HFFc6 (cell line): ENCODE data around the gene ACOT12. TPM values are rescaled to one million over a fixed set of nuclear protein-coding genes. Genes with fewer than 3 reads are reported as not detected.
"Not testable (repeated sequence)": the region's sequence is repeated elsewhere in the genome, so short reads cannot be mapped to it uniquely, and the experiment has no call there.

Experiments
- DNase-seq: peaks from one replicate; pipeline ENCODE4 v3.0.0-alpha.2; 2018
- H3K27ac Mint-ChIP-seq: 2 replicates; pipeline ENCODE4 v1.8.0; 2020; ENCODE audit warnings: mild to moderate bottlenecking, mixed read lengths
- H3K27me3 Mint-ChIP-seq: 2 replicates; pipeline ENCODE4 v1.8.0; 2021; ENCODE audit warnings: mild to moderate bottlenecking, moderate library complexity, mixed read lengths; ENCODE audit not compliant: insufficient read depth
- H3K36me3 Mint-ChIP-seq: 2 replicates; pipeline ENCODE4 v1.8.0; 2021; ENCODE audit warnings: low read depth, mixed read lengths
- H3K4me1 Mint-ChIP-seq: 2 replicates; pipeline ENCODE4 v1.8.0; 2020; ENCODE audit warnings: low read depth, mixed read lengths
- H3K4me3 Mint-ChIP-seq: 2 replicates; pipeline ENCODE4 v1.8.0; 2020; ENCODE audit warnings: mild to moderate bottlenecking, moderate library complexity, mixed read lengths
- H3K9me3 Mint-ChIP-seq: 2 replicates; pipeline ENCODE4 v1.8.0; 2020; ENCODE audit warnings: mild to moderate bottlenecking, mixed read lengths
- total RNA-seq, 6 experiments: library from RNA; stranded (reverse); fragmentation: NEBNext Ultra II Directional; extraction: Animal tissue kit (Norgen Biotek cat#: 25700); gene quantifications; 2 replicates in 1 of 6; 3 replicates in 5 of 6; pipeline ENCODE4 v1.2.3, GENCODE V29; 2021
- TF ChIP-seq, protein P1 (sequence below): fragments of 200-600 bp; sonication (generic); IDR thresholded peaks from 2 replicates; pipeline ENCODE4 v1.5.0; 2021; ENCODE audit warnings: antibody characterized with exemption, mild to moderate bottlenecking

The ACOT12 gene
- total RNA-seq, 6 experiments from 2014 or later = not detected

DNA sequence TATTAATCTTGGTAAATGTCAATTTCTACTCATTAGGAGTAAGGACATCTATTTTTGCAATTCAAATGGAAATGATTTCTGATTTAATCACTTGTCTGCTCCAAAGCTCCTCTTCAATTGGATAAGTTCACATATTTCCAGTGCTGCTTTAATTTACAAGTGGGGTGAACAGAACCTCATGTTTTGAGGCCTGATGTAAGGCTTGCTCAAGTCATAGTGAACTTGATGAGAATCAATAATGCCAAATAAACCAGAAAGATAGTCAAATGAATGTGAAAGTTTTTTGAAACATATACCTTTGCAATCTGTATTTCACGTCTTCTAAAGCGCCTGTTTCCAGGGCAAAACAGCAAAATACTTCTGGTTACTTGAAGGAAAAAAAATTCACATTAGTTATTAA, 15.4 kb upstream of the ACOT12 start:
- no peak for DNase-seq
- Mint-ChIP-seq H3K4me1 (no peaks in the 10 kb centered on the region), H3K4me3 (no peak overlapping the region), H3K9me3 (no peaks in the 10 kb centered on the region), H3K36me3 (no peaks in the 10 kb centered on the region), H3K27ac (no peak overlapping the region), H3K27me3 (no peaks in the 10 kb centered on the region; the same call in 1 of the 2 replicates)
- TF ChIP-seq, protein P1, sequence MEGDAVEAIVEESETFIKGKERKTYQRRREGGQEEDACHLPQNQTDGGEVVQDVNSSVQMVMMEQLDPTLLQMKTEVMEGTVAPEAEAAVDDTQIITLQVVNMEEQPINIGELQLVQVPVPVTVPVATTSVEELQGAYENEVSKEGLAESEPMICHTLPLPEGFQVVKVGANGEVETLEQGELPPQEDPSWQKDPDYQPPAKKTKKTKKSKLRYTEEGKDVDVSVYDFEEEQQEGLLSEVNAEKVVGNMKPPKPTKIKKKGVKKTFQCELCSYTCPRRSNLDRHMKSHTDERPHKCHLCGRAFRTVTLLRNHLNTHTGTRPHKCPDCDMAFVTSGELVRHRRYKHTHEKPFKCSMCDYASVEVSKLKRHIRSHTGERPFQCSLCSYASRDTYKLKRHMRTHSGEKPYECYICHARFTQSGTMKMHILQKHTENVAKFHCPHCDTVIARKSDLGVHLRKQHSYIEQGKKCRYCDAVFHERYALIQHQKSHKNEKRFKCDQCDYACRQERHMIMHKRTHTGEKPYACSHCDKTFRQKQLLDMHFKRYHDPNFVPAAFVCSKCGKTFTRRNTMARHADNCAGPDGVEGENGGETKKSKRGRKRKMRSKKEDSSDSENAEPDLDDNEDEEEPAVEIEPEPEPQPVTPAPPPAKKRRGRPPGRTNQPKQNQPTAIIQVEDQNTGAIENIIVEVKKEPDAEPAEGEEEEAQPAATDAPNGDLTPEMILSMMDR = no peak

DNA sequence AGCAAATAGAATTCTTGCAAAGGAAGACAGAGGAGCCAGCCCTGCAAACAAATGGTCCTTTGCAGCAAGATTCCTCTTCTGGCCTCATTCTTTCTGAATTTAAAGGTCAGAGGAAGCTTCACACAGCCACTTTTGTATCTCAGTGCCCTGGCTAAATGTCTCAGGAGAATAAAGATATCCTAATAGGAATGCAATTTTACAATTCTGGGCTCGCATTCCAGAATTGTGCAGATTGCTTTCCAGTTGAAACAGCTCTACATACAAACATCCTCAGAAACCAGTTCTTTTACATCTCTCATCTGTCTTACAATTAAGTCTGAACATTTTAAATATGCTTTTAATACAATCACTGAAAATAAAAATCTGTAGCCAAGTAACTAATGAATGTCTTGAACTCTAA, 14.6 kb upstream of the ACOT12 start:
- no peak for DNase-seq
- Mint-ChIP-seq H3K27me3 (no peaks in the 10 kb centered on the region; the same call in 1 of the 2 replicates), H3K9me3 (no peaks in the 10 kb centered on the region), H3K36me3 (no peaks in the 10 kb centered on the region), H3K27ac (no peak overlapping the region), H3K4me1 (no peaks in the 10 kb centered on the region), H3K4me3 (no peak overlapping the region)
- TF ChIP-seq, protein P1 = no peak

DNA sequence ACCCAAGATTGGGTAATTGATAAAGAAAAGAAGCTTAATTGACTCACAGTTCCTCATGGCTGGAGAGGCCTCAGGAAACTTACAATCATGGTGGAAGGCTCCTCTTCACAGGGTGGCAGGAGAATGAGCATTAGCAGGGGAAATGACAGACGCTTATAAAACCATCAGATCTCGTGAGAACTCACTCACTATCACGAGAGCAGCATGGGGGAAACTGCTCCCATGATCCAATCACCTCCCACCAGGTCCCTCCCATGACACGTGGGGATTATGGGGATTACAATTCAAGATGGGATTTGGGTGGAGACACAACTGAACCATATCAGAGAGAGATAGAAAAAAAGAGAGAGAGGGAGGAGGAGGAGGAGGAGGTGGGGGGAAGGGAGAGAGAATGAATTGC, 13.9 kb upstream of the ACOT12 start:
- not testable (repeated sequence) for H3K9me3 Mint-ChIP-seq, H3K27ac Mint-ChIP-seq, H3K4me1 Mint-ChIP-seq, H3K36me3 Mint-ChIP-seq, DNase-seq, H3K27me3 Mint-ChIP-seq, H3K4me3 Mint-ChIP-seq

DNA sequence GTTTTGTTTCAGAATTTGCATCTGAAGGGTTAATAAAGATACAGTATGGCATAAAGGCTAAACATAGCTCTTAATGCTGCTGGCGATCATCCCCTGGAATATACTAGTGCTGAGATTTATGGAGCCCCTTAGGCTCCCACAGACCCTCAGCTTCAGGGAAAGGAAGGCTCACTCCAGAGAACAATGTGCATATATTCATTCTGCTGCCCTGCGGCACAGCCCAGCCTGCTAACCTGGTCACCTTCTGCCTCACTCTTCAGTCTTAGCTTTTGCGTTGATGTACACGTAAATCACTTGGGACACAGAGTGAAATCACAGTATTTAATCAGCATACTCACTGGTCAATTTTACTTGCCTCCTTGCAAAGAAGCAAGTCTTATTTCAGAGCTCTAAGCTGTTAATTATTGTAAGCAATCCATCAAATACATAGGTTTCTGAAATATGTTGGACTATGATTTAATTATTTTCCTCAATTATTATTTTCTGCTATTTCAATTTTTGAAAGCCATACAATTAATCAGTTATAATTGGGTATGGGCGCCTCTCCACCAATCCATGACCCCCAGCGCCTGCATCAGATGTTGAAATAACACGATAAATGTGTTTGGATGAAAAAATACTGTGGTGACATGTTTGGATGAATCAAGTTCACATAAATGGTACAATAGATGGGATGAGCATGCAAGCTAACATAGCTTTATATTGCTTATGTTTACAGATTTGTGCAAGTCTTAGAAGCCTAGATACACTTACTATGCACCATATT, 11.4 kb upstream of the ACOT12 start:
- TF ChIP-seq, protein P1 = no peak
- H3K27me3 Mint-ChIP-seq = no peaks in the 10 kb centered on the region; the same call in none of the 2 replicates
- H3K4me3 Mint-ChIP-seq = no peak overlapping the region
- no peaks in the 10 kb centered on the region for H3K36me3 Mint-ChIP-seq
- H3K9me3 Mint-ChIP-seq = no peaks in the 10 kb centered on the region
- DNase-seq = no peak
- no peaks in the 10 kb centered on the region for H3K4me1 Mint-ChIP-seq
- no peak overlapping the region for H3K27ac Mint-ChIP-seq

DNA sequence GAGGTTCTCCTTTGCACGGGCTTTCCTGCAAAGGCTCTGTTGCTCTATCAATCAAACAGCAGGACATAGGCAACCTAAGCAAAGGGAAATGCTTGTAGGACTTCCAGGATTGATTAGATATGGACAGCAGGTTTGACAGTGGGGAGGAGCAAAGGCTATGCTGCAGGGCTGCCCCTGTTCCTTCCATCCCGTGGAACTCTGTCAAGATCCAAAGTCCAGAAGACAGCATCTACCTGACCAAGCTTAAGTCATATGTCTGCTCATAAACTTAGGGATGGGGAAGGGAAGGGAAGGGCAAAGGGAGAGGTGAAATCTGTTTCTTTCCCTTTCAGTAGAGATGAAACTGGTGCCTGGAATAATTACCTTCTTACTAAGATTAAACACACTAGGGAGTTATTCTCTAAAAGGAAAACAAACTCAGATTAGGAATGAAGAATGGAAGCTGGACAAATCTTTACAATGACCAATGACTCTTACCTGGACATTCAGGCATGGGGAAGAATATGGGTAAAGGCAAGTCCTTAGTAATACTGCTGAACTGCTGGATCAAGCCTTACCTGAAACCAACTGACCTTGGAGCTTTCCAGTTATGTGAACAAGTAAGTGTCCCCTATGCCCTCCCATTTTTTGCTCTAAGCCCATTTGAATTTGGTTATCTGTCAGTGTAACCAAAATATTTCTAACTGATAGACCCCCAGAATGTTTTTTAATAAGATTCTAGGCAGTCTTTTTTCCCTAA, 8.4 kb upstream of the ACOT12 start:
- H3K27me3 Mint-ChIP-seq = peaks cover 1% of the 10 kb centered on the region; the same call in 1 of the 2 replicates
- no peak overlapping the region for H3K4me3 Mint-ChIP-seq
- H3K9me3 Mint-ChIP-seq = no peaks in the 10 kb centered on the region
- TF ChIP-seq, protein P1 = no peak
- no peaks in the 10 kb centered on the region for H3K4me1 Mint-ChIP-seq
- H3K27ac Mint-ChIP-seq = no peak overlapping the region
- H3K36me3 Mint-ChIP-seq = no peaks in the 10 kb centered on the region
- DNase-seq = no peak

DNA sequence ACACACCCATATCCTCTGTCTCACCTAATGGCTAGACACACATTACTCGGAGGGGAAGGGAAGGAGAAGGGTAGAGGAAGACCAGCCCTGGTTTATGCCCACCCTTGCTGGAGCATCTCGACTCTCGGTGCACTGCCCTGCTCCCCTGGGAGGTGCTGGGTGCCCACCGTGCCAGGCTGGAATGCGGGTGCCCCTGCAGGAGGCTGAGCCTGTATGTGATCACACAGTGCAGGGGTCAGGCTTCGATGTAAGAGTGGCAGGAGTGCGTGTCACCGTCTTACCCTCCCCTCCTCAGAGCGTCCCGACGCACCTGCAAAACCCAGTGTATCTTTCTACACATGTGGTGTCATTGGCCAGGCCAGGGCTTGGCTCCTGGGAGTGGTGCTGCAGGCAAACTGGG, 7.3 kb upstream of the ACOT12 start:
- Mint-ChIP-seq H3K36me3 (no peaks in the 10 kb centered on the region), H3K9me3 (no peaks in the 10 kb centered on the region), H3K27ac (no peak overlapping the region), H3K27me3 (peaks cover 1% of the 10 kb centered on the region; the same call in 1 of the 2 replicates), H3K4me3 (no peak overlapping the region), H3K4me1 (no peaks in the 10 kb centered on the region)
- no peak for DNase-seq
- TF ChIP-seq, protein P1 = no peak
